ENCODE data around the gene AGAP1.
"Not testable (repeated sequence)": the region's sequence is repeated elsewhere in the genome, so short reads cannot be mapped to it uniquely, and the experiment has no call there.

AGAP1 gene

DNA sequence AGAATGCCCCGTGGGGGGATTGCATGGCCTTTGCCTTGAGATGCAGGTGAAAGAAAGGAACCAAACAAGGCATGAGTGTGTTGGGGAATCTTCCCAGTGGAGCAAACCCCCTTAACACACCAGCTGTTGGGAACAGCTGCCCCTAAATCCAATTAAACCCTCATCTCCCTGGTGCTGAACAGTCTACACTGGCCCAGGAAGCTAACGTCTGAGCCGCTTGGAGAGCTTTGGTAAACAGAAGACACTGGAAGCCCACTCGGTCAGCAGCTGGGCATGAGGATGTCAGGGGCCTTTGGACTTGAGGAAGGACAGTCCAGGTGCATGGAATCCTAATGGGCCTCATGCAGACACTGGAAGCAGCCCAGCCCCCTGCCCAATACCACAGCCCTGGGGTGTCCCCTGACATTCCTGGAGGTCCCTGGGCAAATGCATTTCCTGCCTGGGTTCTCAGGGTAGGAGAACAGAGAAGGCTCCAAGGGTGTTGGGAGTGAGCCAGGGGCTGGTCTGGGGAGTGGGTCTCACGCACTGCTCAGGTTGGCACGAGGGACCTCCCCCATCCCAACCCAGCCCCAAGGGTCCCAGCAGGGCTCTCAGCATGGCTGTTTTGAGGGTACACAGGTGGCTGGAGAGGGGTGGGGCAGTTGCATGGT lies 636.6 kb downstream of the AGAP1 start:
- DNase-seq (ENCODE audit: low read depth in 1 of 2, low spot score in 1 of 2), result no peak

DNA sequence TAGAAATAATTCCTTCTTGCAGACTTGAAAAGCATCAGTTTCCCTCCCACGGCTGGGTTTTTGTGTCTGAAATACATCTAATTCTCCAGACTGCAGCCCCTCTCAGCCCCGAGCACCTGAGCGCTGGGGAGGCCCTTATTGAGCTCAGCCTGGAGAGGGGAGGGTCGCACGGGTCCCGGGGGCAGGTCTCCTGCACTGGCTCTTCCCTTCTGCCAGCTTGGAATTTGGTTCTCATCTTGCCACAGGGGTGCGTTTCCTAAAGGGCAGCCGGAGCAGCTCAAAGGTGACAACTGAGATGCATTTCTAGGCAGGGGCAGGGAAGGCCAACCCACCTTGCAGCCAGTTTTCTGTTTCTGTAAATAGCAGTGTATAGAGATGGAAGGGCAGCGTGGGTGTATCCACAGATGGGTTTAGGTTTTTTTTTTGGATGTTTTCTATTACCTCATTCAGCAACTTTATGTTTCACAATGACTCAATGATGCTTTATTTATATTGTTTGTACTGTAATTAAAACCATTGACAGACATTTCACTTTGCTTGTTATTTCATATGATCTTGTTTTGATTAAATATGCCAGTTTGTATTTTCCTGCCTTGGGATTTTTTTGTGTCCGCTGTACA lies 637.3 kb downstream of the AGAP1 start:
- DNase-seq (ENCODE audit: low read depth in 1 of 2, low spot score in 1 of 2), result no peak

DNA sequence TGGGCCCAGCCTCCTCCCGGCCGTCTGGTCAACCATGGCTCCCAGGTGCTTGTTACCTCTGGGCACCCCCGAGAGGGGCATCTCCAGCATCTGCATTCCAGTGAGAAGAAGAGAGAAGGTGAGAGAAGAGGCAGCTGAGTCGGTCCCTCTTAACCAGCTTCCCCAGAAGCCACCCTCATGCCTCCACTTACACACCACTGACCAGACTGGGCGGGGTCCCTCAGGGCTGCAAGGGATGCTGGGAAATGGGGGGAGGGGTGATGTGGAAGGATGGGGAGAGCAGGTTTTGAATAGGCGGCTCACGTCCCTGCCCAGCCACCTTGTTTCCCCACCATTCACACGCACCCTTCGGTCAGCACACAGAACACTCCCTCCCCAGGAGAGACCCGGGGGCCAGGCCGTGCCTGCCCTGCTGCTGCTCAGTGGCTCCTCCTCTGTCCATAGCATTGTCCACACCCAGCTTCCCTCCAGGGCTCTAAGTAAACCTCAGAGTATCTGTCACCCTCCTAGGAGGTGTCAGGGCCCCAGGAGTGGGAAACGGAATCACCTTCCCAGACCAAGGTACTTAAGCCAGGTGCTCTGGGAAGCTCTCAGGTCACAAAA lies 639.7 kb downstream of the AGAP1 start:
- DNase-seq (ENCODE audit: low read depth in 1 of 2, low spot score in 1 of 2), result no peak

DNA sequence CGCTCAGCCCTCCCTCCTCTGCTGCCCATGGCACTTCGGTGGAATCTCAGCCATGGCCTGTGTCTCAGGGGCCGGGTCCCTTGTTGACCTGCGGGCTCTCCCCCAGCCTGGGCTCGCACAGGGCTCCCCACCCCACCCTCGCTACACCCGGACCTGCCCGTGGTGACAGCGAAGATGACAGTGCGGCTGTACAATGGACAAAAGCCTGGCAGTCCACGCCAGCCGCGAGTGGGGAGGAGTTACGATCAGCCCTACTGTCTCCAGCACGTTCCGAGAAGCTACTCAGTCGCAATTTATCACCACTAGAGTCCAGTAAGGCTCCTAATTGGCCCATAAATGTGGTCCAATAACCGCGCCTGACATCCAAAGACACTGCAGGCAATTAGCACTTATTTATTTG lies 642.7 kb downstream of the AGAP1 start:
- no peak for DNase-seq (ENCODE audit: low read depth in 1 of 2, low spot score in 1 of 2)

DNA sequence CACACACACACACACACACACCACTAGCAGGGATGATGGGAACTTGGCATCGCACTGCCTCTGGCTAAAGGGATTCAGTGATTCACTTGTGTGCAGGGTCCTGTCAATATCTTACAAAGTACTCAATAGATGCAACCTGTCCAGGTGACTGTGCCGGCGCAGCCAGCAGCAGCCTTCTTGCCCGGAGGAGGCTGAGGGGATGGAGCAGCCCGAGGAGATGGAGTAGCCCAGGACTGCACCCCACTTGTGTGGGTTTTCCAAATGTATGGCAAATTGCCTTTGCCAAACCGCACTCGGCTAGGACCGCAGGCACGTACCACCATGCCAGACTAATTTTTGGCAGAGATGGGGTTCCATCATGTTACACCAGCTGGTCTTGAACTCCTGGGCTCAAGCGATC lies 643.2 kb downstream of the AGAP1 start:
- DNase-seq (ENCODE audit: low read depth in 1 of 2, low spot score in 1 of 2), result no peak

DNA sequence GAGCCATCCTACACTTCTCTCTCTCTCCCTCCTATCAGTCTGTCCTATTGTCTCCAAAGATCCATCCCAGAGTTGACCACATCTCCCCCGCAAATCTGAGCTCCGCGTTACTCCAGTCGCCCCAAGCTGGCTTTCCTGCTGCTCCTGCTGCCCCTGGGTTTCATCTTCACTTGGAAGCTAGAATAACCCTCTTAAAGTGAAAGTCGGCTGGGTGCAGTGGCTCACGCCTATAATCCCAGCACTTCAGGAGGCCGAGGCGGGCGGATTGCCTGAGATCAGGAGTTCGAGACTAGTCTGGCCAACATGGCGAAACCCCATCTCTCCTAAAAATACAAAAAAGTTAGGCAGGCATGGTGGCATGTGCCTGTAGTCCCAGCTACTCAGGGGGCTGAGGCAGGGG lies 647.8 kb downstream of the AGAP1 start:
- DNase-seq (ENCODE audit: low read depth in 1 of 2, low spot score in 1 of 2), result not testable (repeated sequence)

- DNase-seq (ENCODE audit: low read depth in 1 of 2, low spot score in 1 of 2), result no peak
These were observed 650.0 kb downstream of the AGAP1 start for GRCh38 chr2:236143811-236144210.

GRCh38 chr2:236146436-236146835 lies 652.6 kb downstream of the AGAP1 start:
- DNase-seq (ENCODE audit: low read depth in 1 of 2, low spot score in 1 of 2), result no peak

- no peak for DNase-seq (ENCODE audit: low read depth in 1 of 2, low spot score in 1 of 2)
These were observed 661.6 kb downstream of the AGAP1 start for GRCh38 chr2:236155406-236155805.

DNA sequence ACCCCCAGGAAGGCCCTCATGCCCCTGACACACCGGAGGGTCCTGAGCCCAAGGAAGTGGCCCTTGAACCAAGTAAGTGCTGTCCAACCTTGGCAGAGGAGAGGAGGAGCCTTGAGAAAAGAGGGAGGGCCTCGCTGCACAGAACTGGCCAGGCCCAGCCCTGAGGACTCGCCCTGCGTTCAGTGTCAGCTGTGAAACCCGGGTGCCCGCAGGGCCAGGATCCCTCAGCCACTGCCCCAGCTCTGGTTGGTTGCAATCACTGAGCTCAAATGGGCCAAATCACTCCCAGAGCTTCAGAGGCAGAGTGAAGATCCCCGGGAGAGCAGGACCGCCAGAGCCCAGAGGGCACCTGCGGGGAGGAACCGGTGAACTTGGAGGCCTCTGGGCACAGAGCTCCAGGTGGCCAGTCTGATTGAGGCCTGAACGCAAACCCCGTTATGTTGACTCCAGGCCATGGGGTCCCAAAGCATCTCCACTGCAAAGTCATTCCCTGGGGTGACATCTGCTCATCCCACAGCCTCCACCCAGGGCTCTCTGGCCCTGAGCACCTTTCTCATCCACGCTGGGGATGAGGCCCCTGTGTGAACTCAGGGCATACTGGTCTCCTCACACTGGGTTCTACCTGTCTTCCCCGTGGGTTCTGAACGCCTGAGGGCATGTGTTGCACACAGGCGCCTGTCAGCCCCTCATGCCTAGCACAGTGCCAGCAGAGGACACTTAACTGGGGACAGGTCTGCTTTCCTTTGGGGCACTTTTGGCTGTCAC lies 662.4 kb downstream of the AGAP1 start:
- no peak for DNase-seq (ENCODE audit: low read depth in 1 of 2, low spot score in 1 of 2)

DNA sequence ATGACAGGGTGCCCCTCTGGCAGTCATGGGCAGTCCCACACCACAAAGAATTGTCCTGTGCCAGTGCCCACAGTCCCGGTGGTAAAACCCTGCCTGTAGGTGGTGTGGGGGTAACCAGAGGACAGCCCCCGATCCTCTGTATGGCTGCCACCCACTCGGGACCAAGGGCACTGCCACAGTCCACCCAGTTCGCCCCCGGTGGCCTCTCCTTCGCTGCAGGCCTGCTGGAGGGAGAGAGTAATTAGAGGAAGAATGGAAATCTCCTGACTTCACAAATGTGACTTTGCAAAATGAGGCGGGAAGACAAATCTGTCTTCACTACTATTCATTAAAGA lies 663.0 kb downstream of the AGAP1 start:
- no peak for DNase-seq (ENCODE audit: low read depth in 1 of 2, low spot score in 1 of 2)

DNA sequence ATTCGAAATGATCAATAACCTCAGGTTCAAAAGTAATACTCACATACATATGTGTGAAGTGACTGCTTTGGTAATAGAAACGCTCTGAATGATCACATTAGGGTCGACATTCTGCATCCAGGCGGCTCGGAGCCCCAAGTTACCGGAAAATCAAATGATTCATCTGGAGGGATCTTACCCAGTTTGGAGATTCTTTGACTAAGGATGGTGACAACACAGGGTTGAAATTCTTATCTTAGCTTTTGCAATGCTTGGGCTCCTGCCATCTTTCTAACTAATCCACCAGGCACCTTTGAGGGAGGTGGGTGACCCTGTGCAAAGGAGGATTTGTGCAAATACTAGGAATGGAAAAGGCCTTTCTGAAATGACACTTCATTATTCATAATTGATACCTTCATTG lies 663.5 kb downstream of the AGAP1 start:
- DNase-seq (ENCODE audit: low read depth in 1 of 2, low spot score in 1 of 2), result no peak

- no peak for DNase-seq (ENCODE audit: low read depth in 1 of 2, low spot score in 1 of 2)
These were observed 664.1 kb downstream of the AGAP1 start for GRCh38 chr2:236157815-236158498.

GRCh38 chr2:236158969-236159777 lies 665.3 kb downstream of the AGAP1 start:
- no peak for DNase-seq (ENCODE audit: low read depth in 1 of 2, low spot score in 1 of 2)

DNA sequence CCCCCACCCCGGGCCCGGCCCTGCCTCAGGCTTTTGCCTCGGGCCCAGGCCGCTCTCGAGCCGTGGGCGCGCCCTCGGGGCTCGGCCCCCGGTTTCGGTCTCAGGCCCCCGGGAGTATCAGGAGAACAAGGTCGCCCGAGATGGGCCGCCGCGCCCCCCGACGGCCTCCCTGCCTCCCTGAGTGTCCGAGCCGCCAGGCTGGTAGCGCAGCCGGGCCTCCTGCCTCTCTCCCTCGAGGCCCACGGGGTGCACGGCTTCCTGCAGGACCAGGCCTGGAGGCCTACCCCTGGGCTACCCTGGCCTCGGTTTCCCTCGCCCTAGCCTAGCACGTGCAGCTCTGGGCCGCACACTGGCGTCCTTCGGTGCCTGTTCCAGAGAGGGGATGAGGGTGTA lies 665.9 kb downstream of the AGAP1 start:
- no peak for DNase-seq (ENCODE audit: low read depth in 1 of 2, low spot score in 1 of 2)

DNA sequence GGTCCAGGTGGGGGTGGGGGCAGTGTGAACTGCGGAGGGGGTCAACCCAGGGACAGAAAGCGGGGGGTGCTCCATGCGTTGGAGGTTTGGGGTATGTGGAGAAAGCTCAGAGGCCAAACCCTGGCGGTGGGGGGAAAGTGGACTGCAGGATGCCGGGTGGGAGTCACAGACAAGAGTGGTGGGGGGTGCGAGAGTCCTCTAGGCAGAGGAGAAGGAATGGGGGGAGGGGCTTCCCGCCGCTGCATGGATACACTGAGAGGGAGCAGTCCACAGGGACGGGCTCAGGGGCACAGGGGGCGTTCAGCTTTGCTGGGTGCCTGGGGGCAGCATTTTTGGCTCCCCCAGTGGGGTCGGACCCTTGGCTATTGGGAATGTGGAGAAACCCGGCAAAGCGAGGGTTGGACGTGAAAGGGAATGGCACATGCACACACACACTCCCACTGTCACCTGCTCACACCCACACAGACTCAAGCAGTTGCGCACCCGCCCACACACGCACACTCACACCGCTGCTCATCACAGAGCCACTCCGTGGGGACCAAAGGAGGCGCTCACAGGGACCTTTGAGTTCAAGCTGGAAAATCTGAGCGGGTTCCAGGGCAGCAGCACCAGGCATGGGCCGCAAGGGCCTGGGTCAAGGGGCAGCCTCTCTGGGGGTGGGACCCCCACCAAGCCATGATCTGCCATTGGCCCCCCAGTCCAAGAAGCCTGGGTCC lies 666.7 kb downstream of the AGAP1 start:
- DNase-seq (ENCODE audit: low read depth in 1 of 2, low spot score in 1 of 2), result no peak

GRCh38 chr2:236161082-236161462 lies 667.2 kb downstream of the AGAP1 start:
- DNase-seq (ENCODE audit: low read depth in 1 of 2, low spot score in 1 of 2), result no peak

- DNase-seq (ENCODE audit: low read depth in 1 of 2, low spot score in 1 of 2), result no peak
These were observed 667.7 kb downstream of the AGAP1 start for GRCh38 chr2:236161531-236161930.

DNA sequence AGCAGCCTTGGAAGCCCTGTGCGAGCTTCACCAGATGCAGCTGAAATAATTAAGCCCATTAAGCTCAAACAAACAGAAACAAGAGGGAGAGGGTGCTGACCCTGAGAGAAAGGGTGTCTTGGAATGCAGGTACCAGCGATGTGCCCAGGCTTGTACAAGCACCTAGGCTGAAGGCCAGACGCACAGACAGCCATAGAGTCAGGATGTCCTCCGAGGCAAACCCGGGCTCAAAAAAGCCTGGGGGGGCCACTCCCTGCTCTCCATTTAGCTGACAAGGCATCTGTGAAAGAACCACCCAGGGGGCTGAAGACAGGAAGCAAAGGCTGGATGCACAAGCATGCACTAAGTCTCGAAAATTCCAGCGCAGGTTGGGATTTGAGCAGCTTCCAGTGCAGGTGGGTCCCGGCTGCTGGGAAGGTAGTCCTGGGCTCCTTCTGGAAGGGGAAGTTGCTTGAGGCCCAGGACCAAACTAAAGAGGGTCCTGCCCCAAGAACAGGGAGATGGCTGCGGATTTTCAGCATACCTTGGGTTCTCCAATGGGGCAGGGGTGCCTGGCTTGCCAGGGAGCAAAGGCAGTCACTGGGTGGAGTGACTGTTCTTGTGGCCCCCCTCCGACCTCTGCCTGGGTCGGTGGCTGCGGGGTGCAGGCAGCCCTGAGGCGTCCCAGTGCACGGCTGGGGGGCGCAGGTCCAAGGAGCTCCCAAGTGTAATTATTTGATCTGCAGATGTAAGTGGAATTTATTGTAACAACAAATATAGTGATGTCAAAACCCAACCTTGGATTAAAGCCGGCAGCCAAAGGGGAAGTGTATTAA lies 668.4 kb downstream of the AGAP1 start:
- no peak for DNase-seq (ENCODE audit: low read depth in 1 of 2, low spot score in 1 of 2)
